GM12878 (cell line): ENCODE results near the gene LYZL2. TPM values are rescaled to one million over a fixed set of nuclear protein-coding genes. Genes with fewer than 3 reads are reported as not detected.
"Not testable (repeated sequence)": the region's sequence is repeated elsewhere in the genome, so short reads cannot be mapped to it uniquely, and the experiment has no call there.

Source experiments
- ATAC-seq: fragments of 200-7000 bp; cut with Tn5 transposase; 3 replicates; pipeline ENCODE4 v1.9.1; 2020; ENCODE audit warnings: mild to moderate bottlenecking, moderate library complexity
- BruUV-seq: library from RNA; stranded (reverse); fragments of 400-500 nt; replicated peaks from 2 replicates; lab custom pipeline; 2021; lab: Mats Ljungman, UMichigan
- CTCF ChIA-PET: fragments of 300-600 bp; sonication (Branson Sonifier 250); formaldehyde crosslinking; extraction: SDS; loops from one replicate; lab custom pipeline; 2021; ENCODE audit warnings: inconsistent platforms; lab: Yijun Ruan, JAX
- POLR2A ChIA-PET: fragments of 350-600 bp; formaldehyde crosslinking; extraction: SDS; loops from one replicate; lab custom pipeline; 2021; ENCODE audit warnings: inconsistent platforms; lab: Charles Lee
- RAD21 ChIA-PET: fragments of 300-600 bp; sonication (Branson Sonifier 250); formaldehyde crosslinking; loops from one replicate; lab custom pipeline; 2023; ENCODE audit warnings: antibody characterized with exemption; ENCODE audit not compliant: unreplicated experiment; lab: Charles Lee
- SMC1A ChIA-PET: fragments of 300-600 bp; sonication (Branson Sonifier 250); formaldehyde crosslinking; loops from one replicate; lab custom pipeline; 2023; ENCODE audit not compliant: unreplicated experiment, uncharacterized antibody; lab: Charles Lee
- DNase-seq: peaks from one replicate; pipeline ENCODE4 v3.0.0-alpha.2; 2011; ENCODE audit warnings: low read depth, low spot score
- FAIRE-seq: peaks from 3 replicates; lab custom pipeline; 2011; peaks lifted over from hg19 to GRCh38; lab: Jason Lieb, UNC
- H2AFZ ChIP-seq: 2 replicates; pipeline ENCODE4 v1.6.0; 2011; ENCODE audit warnings: low read depth, low read length, control low read depth; ENCODE audit not compliant: control insufficient read depth
- H3K27ac ChIP-seq: 2 replicates; pipeline ENCODE4 v1.5.1; 2011; ENCODE audit warnings: control low read depth; ENCODE audit not compliant: control insufficient read depth, insufficient read depth
- H3K27me3 ChIP-seq, 2 experiments: replicated peaks in 1 of 2; 2 replicates each; pipeline versions ENCODE4 v1.6.0 to v1.6.1; 2011; ENCODE audit warnings: low read length in 1 of 2; ENCODE audit not compliant: control insufficient read depth in 2 of 2, insufficient read depth in 2 of 2
- H3K36me3 ChIP-seq, 2 experiments: 2 replicates each; pipeline ENCODE4 v1.5.1; 2011; ENCODE audit warnings: low read length in 1 of 2; ENCODE audit not compliant: control insufficient read depth in 2 of 2, insufficient read depth in 2 of 2
- H3K4me1 ChIP-seq: 2 replicates; pipeline ENCODE4 v1.6.1; 2011; ENCODE audit warnings: mild to moderate bottlenecking, low read length, moderate library complexity, mixed read lengths; ENCODE audit not compliant: control insufficient read depth, insufficient read depth
- H3K4me2 ChIP-seq: 2 replicates; pipeline ENCODE4 v1.6.0; 2011; ENCODE audit warnings: control low read depth; ENCODE audit not compliant: control insufficient read depth, insufficient read depth
- H3K4me3 ChIP-seq: fragments of 200-600 bp; sonication (generic); 2 replicates; pipeline ENCODE4 v1.5.1; 2016
- H3K79me2 ChIP-seq: 2 replicates; pipeline ENCODE4 v1.6.0; 2011; ENCODE audit warnings: low read length; ENCODE audit not compliant: control insufficient read depth, insufficient read depth
- H3K9ac ChIP-seq: 2 replicates; pipeline ENCODE4 v1.8.0; 2011; ENCODE audit warnings: low read length, control low read depth, mixed read lengths; ENCODE audit not compliant: control insufficient read depth, insufficient read depth
- H3K9me3 ChIP-seq: replicated peaks from 3 replicates; pipeline ENCODE4 v1.5.1; 2011; ENCODE audit warnings: mild to moderate bottlenecking, low read length; ENCODE audit not compliant: control insufficient read depth, insufficient read depth
- H4K20me1 ChIP-seq: 2 replicates; pipeline ENCODE4 v1.6.0; 2011; ENCODE audit not compliant: control insufficient read depth, insufficient read depth
- RAD21 ChIP-seq: IDR thresholded peaks from 2 replicates; pipeline ENCODE4 v1.6.1; 2011; ENCODE audit warnings: mild to moderate bottlenecking, low read depth, low read length, moderate library complexity; ENCODE audit not compliant: insufficient read depth
- SMAD1 ChIP-seq: fragments of 450-650 bp; IDR thresholded peaks from 2 replicates; pipeline ENCODE4 v1.6.1; 2018; ENCODE audit warnings: mild to moderate bottlenecking, low read depth; ENCODE audit not compliant: partially characterized antibody
- SMC3 ChIP-seq: IDR thresholded peaks from 2 replicates; pipeline ENCODE4 v1.6.1; 2011; ENCODE audit warnings: low read length, improper control_type of control experiment, borderline replicate concordance
- YY1 ChIP-seq: IDR thresholded peaks from 2 replicates; pipeline ENCODE4 v1.6.1; 2011; ENCODE audit warnings: low read depth, mild to moderate bottlenecking, low read length
- ZNF207 ChIP-seq: fragments of 450-650 bp; IDR thresholded peaks from 2 replicates; pipeline ENCODE4 v1.6.1; 2014; ENCODE audit warnings: antibody characterized with exemption, mild to moderate bottlenecking, borderline replicate concordance
- WGBS: methylation state at CpG from one replicate; pipeline ENCODE4 v1.1.6; 2016; ENCODE audit warnings: low lambda C conversion rate; ENCODE audit not compliant: insufficient replicate concordance, insufficient coverage; ENCODE audit errors: missing lambda C conversion rate; 5-methylcytosine and 5-hydroxymethylcytosine counted together
- in situ Hi-C: fragments of 300-500 bp; cut with MboI; formaldehyde crosslinking; loops from 9 replicates; pipeline ENCODE4 v1.14.3; 2018; ENCODE audit warnings: mixed read lengths
- intact Hi-C: fragments of 100-400 bp; cut with micrococcal nuclease; formaldehyde crosslinking; loops from one replicate; pipeline ENCODE4 v1.14.2; 2022; ENCODE audit not compliant: unreplicated experiment
- polyA plus RNA-seq, 11 experiments: library from polyadenylated mRNA; depleted of rRNA in 4 of 11; unstranded in 6 of 11; stranded (reverse) in 5 of 11; fragments of >200 nt; fragmentation: Nextera tagmentation in 4 of 11; fragmentation: Illumina TruSeq in 1 of 11; extraction: Ambion mirVana in 4 of 11; extraction: Trizol in 1 of 11; gene quantifications; 1 replicate in 1 of 11; 2 replicates in 10 of 11; pipeline versions ENCODE4 v1.2.1 to v1.2.3, GENCODE V29; 2011 to 2016; ENCODE audit warnings: inconsistent platforms in 2 of 11, missing spikeins in 2 of 11, low read depth in 1 of 11
- total RNA-seq, 4 experiments: library from RNA; depleted of rRNA in 3 of 4; stranded (reverse); fragments of >200 nt in 3 of 4; fragmentation: Illumina TruSeq in 1 of 4; extraction: Trizol in 1 of 4; gene quantifications; 2 replicates each; pipeline versions ENCODE4 v1.2.1 to v1.2.3, GENCODE V29; 2013 to 2021
- TF ChIP-seq, protein P1 (sequence below): IDR thresholded peaks from 2 replicates; pipeline ENCODE4 v1.6.1; 2011; ENCODE audit warnings: low read depth, low read length, improper control_type of control experiment, borderline replicate concordance
- TF ChIP-seq, protein P2 (sequence below), 3 experiments: IDR thresholded peaks in 2 of 3; conservative IDR thresholded peaks in 1 of 3; 2 replicates each; pipeline ENCODE4 v1.5.1; 2011; ENCODE audit warnings: low read depth in 3 of 3, low read length in 3 of 3, mild to moderate bottlenecking in 3 of 3, control low read depth in 2 of 3, moderate library complexity in 2 of 3, inconsistent platforms in 1 of 3, mixed read lengths in 1 of 3; ENCODE audit not compliant: control insufficient read depth in 2 of 3, insufficient read depth in 1 of 3; ENCODE audit errors: extremely low read depth in 1 of 3

The LYZL2 gene
- total and polyA plus RNA-seq, 10 of the 15 experiments (the other 5 are each of a cell fraction or from before 2014, with no cell fraction given): not detected

DNA sequence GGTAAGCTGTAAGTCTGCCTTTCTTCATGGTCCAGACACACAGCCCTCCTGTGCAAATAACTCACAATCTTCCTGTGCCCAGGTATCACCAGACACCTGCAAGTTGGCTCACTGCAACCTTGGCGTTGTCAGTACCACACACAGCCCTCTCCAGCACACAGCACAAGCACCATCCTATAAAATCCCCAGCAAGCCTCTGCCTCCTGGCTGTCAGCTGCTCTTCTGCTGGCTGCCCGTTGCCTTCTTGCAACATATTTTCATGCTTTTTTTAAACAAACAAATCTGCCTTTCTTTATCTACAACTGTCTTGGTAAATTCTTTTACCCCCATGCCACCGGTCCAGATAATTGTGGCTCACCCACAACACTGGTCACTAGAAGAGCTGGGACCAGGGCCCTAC is 36.8 kb downstream of the LYZL2 start:
- H3K4me3 ChIP-seq, H3K4me1 ChIP-seq, H3K27me3 ChIP-seq, H3K4me2 ChIP-seq, H3K27ac ChIP-seq, H4K20me1 ChIP-seq, BruUV-seq, ATAC-seq, H3K9me3 ChIP-seq, DNase-seq, H3K79me2 ChIP-seq, POLR2A ChIA-PET, H3K9ac ChIP-seq, H2AFZ ChIP-seq, H3K36me3 ChIP-seq: not testable (repeated sequence)
- peak; percentile 80 for FAIRE-seq
- intact Hi-C loops (loop anchor here (5.0 kb wide), 2 partner anchors 180 to 595 kb away; no protein-coding TSS in a partner anchor), in situ Hi-C loops (loop anchor here (5.0 kb wide), 1 partner anchor 200 kb away; no protein-coding TSS in a partner anchor)
- SMC1A ChIA-PET: interaction anchor here (4.0 kb wide), 1 partner anchor 11 kb away, joined by 61 read pairs; no protein-coding TSS in a partner anchor
- 10% methylated on average over 3 of the region's 3 CpGs for WGBS
- CTCF ChIA-PET: interaction anchor here (0.6 to 11.7 kb wide), 5 partner anchors 11 to 232 kb away, joined by 3 to 221 read pairs (median 127); no protein-coding TSS in a partner anchor
- RAD21 ChIA-PET: interaction anchor here (3.8 kb wide), 1 partner anchor 234 kb away, joined by 31 read pairs; no protein-coding TSS in a partner anchor

DNA sequence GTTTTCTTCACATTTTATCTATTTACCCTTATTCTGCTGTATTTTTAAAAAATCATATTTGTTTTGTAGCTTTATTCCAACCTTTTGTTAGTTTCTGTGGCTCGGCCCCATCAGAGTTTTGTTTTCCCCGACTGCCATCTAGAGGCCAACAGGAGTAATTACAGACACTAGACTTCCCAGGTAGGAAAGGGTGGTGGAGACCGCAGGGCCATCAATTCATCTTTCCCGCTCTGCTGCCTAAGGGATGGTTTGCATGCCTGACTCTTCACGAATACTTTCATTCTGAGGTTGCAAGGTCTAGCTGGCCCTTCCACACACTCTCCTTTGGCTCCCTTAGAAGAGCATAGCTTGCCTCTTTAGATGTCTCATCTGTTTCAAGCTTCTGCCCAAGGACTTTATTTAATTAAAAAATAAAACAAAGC is 38.3 kb downstream of the LYZL2 start:
- peak; percentile 74 for TF ChIP-seq SMC3
- TF ChIP-seq ZNF207: peak; percentile 32; the same call in 1 of the 2 replicates
- TF ChIP-seq, protein P1, sequence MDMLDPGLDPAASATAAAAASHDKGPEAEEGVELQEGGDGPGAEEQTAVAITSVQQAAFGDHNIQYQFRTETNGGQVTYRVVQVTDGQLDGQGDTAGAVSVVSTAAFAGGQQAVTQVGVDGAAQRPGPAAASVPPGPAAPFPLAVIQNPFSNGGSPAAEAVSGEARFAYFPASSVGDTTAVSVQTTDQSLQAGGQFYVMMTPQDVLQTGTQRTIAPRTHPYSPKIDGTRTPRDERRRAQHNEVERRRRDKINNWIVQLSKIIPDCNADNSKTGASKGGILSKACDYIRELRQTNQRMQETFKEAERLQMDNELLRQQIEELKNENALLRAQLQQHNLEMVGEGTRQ: no peak
- TF ChIP-seq, protein P2, sequence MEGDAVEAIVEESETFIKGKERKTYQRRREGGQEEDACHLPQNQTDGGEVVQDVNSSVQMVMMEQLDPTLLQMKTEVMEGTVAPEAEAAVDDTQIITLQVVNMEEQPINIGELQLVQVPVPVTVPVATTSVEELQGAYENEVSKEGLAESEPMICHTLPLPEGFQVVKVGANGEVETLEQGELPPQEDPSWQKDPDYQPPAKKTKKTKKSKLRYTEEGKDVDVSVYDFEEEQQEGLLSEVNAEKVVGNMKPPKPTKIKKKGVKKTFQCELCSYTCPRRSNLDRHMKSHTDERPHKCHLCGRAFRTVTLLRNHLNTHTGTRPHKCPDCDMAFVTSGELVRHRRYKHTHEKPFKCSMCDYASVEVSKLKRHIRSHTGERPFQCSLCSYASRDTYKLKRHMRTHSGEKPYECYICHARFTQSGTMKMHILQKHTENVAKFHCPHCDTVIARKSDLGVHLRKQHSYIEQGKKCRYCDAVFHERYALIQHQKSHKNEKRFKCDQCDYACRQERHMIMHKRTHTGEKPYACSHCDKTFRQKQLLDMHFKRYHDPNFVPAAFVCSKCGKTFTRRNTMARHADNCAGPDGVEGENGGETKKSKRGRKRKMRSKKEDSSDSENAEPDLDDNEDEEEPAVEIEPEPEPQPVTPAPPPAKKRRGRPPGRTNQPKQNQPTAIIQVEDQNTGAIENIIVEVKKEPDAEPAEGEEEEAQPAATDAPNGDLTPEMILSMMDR (IDR thresholded peaks at IDR 0.05 in 2 of 3, conservative IDR thresholded peaks at IDR 0.05 in 1 of 3; ENCODE audit: control insufficient read depth in 2 of 3, extremely low read depth in 1 of 3, insufficient read depth in 1 of 3, low read depth in 3 of 3, low read length in 3 of 3): peak; percentile 66 to 78 (median 72)
- TF ChIP-seq RAD21: peak; percentile 95
- no peak for TF ChIP-seq SMAD1
- TF ChIP-seq YY1: peak; percentile 27; the same call in 1 of the 2 replicates
- BruUV-seq: no TSS peak
- Histone ChIP-seq H3K79me2 (no peaks in the 10 kb centered on the region), H4K20me1 (no peaks in the 10 kb centered on the region), H3K4me2 (no peak overlapping the region), H3K27me3 (no peaks in the 10 kb centered on the region), H3K27ac (no peak overlapping the region), H3K4me3 (no peak overlapping the region), H3K9ac (no peak overlapping the region), H2AFZ (no peak overlapping the region), H3K9me3 (no peaks in the 10 kb centered on the region), H3K4me1 (peaks cover 16% of the 10 kb centered on the region), H3K36me3 (no peaks in the 10 kb centered on the region)
- ChIA-PET RAD21 (interaction anchor here (0.5 to 3.8 kb wide), 41 partner anchors 10 to 593 kb away, joined by 3 to 59 read pairs (median 5); no protein-coding TSS in a partner anchor), CTCF (interaction anchor here (0.6 to 11.7 kb wide), 80 partner anchors 9 to 1467 kb away, joined by 3 to 221 read pairs (median 4); partner anchors contain the start of gene MTPAP), SMC1A (interaction anchor here (0.6 to 4.2 kb wide), 50 partner anchors 9 to 788 kb away, joined by 3 to 68 read pairs (median 5); partner anchors contain the start of gene MTPAP), POLR2A (interaction anchor here (0.6 to 3.1 kb wide), 4 partner anchors 9 to 243 kb away, joined by 3 to 8 read pairs (median 3); no protein-coding TSS in a partner anchor)
- in situ Hi-C loops: loop anchor here (5.0 kb wide), 1 partner anchor 199 kb away; no protein-coding TSS in a partner anchor
- intact Hi-C loops: loop anchor here (1.0 to 5.0 kb wide), 4 partner anchors 56 to 594 kb away; no protein-coding TSS in a partner anchor
- WGBS: 1% methylated on average over 5 of the region's 5 CpGs
- FAIRE-seq (peak; percentile 56), ATAC-seq (peak; percentile 41), DNase-seq (no peak)
